Right kidney (tissue), 1 donor: ENCODE data around the gene TDRD7.
"Not testable (repeated sequence)": the region's sequence is repeated elsewhere in the genome, so short reads cannot be mapped to it uniquely, and the experiment has no call there.

Experiments
- DNase-seq: peaks from one replicate; pipeline ENCODE4 v3.0.0-alpha.2; 2016

TDRD7 gene

DNA sequence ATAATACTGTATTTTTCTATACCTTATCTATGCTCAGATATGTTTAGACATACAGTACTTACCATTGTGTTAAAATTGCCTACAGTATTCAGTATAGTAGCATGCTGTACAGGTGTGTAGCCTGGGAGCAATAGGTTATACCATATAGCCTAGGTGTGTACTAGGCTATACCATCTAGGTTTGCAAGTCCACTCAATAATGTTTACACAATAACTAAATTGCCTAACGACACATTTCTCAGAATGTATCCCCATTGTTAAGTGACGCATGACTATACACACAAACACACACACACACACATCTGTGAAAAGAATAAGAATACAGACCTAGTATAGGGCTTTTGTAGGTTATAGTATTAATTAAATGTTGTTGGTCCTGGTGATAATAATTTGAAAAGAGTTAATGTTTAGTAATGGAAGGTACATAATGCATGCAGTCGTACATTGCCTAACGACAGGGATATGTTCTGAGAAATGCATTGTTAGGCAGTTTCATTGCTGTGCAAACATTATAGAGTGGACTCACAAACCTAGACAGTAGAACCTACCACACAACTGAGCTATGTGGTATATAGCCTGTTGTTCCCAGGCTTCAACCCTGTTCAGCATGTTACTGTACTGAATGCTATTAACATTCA is 13.6 kb downstream of the TDRD7 start:
- no peak for DNase-seq

DNA sequence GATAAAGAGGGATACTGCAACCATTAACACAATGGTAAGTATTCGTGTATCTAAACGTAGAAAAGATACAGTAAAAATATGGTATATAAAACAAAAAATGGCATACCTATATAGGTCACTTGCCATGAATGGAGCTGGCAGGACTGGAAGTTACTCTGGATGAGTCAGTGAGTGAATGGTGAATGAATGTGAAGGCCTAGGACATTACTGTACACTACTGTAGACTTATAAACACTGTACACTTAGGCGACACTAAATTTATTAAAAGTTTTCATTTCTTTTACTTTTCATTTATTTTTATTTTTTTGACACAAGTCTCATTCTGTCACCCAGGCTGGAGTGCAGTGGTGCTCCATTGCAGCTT is 14.1 kb downstream of the TDRD7 start:
- no peak for DNase-seq

DNA sequence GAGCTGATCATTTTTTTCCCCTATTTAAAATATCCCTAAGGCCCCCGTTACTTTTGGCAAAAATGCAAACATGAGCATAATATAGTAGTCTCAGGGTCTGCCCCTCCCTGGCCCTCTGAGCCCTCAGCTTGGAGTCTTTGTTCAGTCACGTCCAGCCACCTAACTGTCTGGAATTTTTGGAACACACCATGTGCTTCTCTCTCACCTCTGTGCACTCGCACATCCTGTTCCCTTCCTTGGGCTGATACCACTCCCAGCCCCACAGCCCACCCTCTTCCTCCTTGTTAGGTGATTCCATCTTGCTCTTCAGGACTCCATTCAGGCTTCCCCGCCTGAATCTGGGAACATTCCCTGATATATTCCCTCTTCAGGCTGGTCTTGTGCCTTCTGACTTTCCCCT is 16.0 kb downstream of the TDRD7 start:
- no peak for DNase-seq

DNA sequence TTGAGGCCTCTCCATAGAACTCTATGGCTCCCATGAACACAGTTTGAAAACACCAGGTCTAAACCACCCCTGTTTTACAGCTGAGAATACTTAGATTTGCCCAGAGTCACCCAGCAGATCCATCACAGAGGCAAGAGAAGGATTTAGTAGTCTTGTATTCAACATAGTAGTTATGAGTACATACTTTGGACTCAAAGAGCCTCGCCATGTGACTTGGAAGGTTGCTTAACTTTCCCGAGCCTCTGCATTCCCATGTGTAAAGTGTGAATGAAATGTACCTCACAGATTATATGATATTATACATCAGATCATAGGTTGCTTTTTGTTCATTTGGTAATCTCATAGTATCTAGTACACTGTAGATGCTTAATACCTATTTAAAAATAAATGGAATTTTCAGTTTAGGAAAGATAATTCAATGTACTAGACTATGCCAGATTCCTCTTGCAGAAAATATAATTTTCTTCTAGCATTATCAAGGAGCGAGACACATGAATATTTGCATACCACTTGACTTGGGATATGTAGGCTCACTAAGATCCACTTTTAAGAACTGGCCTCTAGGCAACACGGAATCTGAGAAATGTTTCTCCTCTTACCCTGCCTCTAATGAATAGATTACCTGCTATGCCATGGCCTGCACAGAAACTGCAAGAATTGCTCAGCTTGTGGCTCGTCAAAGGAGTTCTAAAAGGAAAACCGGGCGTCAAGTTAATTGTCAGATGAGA is 18.6 kb downstream of the TDRD7 start:
- DNase-seq = no peak

DNA sequence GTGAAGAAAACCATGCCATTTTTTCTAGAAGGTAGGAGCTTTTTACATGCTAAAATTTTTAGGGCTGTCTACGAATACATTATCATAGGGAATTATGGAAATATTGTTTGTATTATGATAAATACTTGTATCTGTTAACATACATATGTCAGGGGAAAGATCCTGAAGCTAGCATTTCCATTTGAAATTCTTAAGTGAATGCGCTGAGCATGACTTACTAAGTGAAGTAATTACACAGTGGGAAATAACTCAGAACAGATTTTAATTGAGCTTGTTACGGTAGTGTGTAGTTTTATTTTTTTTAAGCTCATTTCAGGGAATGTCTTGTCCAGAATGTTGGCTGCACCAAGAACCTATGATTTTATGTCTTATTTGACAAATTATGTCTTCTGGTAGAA is 19.1 kb downstream of the TDRD7 start:
- no peak for DNase-seq

DNA sequence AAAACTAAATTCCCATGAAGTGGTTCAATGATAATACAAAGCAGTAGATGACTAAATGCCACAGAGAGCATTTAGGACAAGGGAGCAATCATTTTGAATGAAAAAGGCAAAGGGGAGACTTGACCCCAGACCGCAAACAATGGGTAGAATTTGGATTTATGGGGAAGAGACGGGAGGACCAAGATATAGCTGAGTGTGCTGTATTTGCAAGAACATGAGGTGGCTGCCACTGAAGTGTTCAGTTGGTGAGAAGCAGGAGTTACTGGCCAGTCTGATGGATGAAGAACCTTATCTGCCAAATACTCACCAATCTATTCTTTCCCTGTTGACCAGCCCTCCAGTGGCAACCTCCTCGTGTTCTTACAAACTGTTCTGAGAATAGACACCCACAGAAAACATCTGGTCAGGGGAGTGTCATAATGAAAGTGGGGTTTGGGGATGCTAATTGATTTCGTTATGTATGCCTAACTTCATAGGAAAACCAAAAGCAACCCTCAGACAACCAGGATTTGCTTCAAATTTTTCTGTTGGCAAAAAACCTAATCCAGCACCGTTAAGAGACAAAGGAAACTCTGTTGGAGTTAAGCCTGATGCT is 19.8 kb downstream of the TDRD7 start:
- DNase-seq = no peak

DNA sequence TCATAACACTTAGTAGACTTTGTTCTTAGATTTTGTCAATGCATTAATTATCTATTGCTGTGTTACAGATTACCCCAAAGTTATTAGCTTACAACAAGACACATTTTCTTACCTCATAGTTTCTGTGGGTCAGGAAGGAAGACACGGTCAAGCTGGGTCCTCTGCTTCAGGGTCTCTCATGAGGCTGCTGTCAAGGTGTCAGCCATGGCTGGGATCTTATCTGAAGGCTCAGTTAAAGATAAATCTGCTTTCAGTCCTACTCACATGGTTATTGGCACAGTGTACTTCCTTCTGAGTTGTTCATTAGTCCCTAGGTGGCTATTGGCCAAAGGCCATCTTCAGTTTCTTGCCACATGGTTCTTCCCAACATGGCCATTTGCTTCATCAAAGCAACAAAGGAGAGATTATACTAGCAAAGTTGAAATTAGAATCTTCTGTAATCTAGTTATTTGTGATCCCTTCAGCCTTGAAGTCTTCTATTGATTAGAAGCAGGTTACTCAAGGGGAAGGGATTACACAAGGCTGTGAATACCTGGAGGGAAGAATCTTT is 25.2 kb downstream of the TDRD7 start:
- no peak for DNase-seq

DNA sequence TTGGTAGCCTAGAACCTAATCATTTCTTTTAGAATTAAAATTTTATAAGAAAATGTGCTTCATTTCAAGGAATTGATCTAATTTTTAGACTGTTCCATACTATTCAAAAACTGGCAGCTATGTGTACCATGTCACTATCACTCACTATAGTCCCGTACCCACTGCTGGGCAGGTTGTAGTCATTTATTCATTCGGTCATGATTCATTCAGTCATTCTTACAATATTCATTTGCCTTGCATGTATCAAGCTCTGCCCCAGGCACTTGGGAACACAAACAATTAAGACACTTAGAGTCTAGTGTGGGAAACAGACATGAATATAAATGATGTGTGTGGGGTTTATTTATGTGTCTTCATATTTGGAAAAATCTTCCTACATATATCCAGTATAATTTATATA is 26.4 kb downstream of the TDRD7 start:
- DNase-seq = no peak

DNA sequence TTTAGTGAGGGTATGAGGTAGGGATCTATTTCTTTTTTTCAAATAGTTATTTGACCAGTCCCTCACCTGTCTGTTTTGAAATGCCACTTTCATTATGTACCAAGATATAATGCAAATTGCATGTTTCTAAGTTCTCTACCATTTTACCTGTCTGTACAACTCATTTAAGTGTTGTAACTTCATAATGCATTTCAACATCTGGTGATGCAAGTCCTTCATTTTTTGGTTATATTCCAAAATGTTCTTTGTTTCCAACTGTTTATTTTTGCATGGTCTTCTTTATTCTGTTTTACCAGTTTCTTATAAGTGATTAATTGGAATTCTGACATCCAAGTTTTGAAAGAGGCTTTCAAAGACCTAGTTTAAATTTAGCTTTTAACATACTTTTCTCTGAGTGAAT is 26.8 kb downstream of the TDRD7 start:
- no peak for DNase-seq

DNA sequence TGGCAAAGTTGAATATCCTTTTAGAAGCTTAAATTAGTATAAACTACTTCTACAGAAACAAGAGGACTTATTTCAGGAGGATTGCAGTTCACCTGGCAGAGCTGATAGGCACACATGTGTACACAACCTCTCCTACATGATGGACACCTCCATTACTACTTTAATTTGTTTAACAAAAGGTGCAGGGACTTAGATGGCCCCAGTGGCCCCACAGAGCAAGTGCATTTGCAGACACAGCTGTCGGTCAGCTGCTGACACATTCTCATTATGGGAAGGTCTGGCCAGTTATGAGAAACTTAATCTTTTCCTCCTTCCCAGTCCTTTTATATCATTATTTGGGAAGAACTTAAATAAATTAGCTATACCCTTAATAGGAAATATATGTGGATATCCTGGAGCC is 28.3 kb downstream of the TDRD7 start:
- no peak for DNase-seq

DNA sequence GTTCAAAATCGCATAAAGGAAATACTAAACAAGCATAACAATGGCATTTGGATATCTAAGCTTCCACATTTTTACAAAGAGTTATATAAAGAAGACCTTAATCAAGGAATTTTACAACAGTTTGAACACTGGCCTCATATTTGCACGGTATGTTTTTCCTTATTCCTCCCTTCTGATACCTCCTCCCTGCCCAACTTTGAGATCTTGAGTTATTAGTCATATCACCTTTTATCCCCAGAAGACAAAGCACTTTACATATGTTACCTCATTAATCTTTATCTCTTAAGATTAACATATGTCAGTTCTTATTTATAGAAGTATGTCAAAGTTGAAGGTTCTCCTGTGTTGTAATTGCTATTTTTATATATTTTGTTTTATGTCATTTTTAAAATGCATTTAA is 29.8 kb downstream of the TDRD7 start:
- DNase-seq = no peak

DNA sequence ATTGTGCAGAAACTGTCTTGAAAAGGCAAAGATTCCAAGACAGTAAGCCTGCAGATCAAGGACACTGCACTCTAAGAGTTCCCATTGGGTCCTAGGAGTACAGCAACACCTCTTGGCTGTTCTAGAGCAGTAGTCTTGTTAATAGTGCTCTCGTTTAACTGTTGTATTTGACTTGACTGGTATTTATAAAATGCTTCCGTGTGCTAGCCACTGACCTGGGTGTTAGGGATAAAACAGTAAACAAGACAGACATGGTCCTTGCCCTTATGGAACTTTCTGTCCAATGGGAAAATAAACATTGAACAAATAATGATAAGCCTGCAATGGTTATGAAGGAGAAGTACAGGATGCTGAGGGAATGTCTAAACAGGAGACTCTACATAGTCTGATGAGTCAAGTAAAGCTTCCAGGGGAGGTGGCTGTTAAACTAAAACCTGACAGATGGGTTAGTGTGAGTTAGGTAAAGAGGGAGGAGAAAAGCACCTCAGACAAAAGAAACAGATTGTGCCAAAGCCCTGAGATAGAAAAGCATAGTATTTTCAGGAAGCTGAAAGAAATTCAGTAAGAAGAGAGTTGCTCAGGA is 33.3 kb downstream of the TDRD7 start:
- no peak for DNase-seq

DNA sequence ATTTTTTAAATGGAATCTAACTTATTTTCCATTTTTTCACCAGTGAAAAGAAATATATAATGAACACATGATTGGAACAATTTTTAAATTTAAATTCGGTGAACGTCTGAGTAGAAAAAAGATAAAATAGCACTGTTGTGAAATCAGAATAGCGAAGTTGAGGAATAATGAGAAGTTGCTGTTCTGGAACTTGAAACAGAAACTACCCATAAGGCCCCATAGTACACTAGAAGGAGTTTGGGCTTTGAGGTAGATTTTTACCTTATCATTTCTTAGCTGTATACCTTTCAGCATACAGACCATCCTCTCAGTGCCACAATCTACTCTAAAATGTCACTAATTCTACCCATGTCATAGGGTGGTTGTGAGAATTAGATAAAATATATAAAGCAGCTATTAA is 35.1 kb downstream of the TDRD7 start:
- no peak for DNase-seq

DNA sequence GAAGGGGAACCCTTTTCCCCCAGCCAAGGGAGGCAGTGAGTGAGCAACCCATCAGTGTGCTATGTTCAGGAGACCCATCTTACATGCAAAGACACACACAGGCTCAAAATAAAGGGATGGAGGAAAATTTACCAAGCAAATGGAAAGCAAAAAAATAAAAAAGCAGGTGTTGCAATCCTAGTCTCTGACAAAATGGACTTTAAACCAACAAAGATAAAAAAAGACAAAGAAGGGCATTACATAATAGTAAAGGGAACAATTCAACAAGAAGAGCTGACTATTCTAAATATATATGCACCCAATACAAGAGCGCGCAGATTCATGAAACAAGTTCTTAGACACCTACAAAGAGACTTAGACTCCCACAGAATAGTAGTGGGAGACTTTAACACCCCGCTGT is 41.7 kb downstream of the TDRD7 start:
- DNase-seq = not testable (repeated sequence)

DNA sequence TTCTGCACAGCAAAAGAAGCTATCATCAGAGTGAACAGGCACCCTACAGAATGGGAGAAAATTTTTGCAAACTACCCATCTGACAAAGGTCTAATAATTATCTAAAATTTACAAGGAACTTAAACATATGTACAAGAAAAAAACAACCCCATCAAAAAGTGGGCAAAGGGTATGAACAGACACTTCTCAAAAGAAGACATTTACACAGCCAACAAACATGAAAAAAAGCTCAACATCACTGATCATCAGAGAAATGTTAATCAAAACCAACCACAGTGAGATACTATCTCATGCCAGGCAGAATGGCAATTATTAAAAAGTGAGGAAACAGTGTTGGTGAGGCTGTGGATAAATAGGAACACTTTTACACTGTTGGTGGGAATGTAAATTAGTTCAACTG is 44.9 kb downstream of the TDRD7 start:
- DNase-seq = not testable (repeated sequence)

DNA sequence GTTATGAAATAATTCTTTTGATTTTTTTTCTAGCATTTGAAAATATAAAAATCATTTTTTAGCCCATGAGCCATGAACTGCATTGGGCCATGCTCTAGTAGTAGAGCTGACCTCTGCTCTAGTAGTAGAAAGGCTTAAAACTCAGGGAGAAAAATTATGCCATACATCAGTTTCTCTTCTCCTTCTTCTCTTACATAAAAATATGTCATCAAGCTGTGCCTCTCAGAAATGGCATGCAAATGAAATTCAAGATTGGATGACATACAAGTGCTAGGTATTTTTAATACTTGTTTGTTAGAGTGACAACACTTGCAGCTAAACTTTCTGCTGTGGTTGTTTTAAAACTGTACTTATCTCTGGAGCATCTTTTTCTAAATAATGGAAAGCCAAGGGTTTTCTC is 47.4 kb downstream of the TDRD7 start:
- no peak for DNase-seq

DNA sequence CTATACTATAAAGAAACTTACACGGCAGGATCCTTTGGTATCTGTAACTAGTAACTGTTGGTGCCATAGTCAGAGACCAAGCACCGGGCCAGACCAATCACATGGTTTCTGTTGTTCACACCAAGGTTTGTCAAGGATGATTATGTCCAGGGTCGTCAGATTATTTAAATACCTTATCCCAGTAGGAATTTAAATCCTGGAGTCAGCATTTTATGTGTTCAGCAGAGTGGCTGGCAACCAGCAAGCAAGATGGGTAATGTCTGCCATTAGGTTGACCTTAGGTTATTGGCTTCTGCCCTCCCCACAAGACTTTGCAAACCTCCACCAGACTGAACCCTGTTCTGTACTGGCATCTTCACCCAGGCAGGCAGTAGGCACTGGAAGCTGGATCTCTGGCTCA is 50.3 kb downstream of the TDRD7 start:
- DNase-seq = no peak

DNA sequence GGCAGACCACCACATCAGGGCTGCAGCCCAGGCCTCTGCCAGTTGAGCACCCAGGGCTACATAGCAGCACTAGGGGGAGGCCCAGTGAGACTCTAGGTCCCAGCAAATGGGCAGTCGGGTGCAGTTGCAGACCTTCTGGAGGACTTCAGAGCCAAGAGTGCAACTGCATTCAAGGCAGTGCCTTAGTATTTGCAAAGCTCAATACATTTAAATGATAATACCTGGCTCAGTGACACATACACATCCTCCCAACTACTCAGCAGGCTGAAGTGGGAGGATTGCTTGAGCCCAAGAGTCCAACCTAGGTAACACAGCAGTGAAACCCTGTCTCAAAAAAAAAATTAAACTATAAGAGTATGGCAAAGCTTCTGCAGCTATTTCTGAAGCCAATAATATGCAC is 51.0 kb downstream of the TDRD7 start:
- no peak for DNase-seq

DNA sequence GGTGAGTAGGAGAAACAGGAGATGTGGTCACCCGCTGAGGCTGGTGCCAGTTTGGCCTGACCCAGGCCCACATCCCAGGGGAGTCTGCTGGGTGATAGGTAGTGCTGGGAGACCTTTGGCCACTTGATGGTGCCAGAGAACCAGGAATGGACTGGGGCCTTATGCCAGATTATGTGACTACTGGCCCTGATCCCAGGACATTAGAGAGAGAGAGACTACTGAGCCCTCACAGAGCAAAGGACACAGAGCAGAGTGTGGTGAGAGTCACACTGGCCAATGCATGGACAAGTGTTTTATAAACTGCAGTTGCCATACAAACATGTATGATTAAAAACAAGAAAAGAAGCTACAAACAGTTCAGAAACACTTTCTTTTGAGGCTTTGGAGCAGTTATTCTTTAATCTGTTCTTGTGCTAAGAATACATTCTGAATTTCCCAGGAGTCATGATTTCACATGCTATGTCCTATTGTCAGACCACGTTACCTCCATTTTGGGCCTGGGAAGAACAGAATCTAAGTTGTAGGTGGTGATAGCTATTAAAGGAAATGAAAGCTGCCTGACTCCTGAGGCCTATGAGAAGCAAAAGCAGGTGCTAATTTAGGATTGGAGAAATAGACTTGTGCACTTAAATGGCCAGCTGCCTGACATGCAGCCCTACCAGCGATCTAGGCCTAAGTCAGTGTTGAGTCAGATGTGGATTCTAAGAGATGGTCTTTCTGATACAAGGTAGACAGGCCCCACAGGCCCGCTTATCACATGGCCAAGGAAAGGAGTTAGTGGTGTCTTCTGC is 57.0 kb downstream of the TDRD7 start:
- peak; percentile 38 for DNase-seq

DNA sequence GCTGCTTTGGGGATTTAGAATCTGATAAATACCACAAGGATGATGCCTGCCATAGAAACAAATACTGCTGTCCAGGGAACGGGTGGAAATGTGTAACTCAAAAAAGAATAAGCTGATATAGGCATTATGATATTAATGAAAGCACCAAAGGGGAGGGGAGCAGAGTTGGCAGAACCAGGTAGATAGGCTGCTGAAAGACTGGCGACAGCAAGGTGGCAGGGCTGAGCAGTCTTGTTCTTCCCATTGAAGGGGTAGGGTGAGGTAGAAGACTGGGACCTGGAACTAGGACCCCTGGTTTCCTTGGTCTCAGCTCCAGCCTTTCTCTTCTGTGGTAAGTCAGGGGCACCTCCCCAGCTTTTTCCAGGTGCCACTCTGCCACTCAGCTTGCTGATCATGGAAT is 58.2 kb downstream of the TDRD7 start:
- DNase-seq = no peak

DNA sequence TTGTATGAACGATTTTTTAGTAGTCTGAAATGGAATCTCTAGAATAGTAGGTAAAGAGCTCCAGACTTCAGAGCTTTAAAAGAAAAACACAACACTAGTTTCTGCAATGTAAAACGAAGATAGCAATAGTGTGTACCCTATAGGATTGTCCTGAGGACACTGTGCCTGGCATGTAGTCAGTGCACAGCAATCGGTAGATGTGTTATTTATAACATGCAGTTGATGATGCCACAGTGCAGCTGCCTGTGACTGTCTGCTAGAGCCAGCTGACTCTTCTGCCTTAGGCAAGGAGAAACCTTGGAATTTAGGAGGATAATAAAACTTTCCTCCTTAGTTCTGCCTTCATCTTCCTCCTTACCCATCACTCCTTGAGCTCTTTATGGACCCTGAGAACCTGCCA is 61.8 kb downstream of the TDRD7 start:
- no peak for DNase-seq

DNA sequence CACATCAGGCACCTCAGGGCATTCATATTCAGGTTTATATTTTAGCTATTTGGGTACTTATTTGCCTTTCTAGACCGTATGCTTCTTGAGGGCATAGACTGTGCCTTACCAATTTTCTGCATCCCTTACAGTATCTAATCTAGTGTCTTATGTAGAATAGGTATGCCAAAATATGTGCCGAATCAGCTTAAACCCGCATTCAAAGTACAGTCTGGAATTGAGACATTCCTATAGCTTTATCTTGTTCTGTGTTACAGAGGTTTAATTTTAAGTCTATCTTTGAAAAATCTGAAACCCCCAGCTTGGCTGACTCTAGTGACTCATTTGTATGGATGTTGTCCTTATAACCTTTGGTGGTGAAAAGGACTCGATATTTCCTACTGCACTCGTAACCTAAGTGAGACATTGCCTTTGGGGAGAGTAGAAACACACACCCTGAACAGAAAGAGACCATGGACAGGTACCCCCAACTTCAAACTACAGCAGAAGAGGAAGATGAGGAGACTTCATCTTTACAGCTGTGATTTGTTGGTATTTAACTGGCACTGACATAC is 62.6 kb downstream of the TDRD7 start:
- DNase-seq = no peak
